Heart right ventricle (tissue), 16 donors: ENCODE measurements around the gene ZMIZ1. TPM values are rescaled to one million over a fixed set of nuclear protein-coding genes. Genes with fewer than 3 reads are reported as not detected.

Experiments used
- ATAC-seq, 8 donors: fragments of 200-7000 bp; cut with Tn5 transposase; one replicate each; pipeline ENCODE4 v1.9.1; 2020; ENCODE audit warnings: mild to moderate bottlenecking in 8 of 8, moderate library complexity in 8 of 8, moderate number of reproducible peaks in 1 of 8
- DNase-seq, 2 donors: peaks; one replicate each; pipeline ENCODE4 v3.0.0-alpha.2; 2020
- H3K27ac ChIP-seq, 10 donors: fragments of 200-600 bp; sonication (generic) in 2 of 10; one replicate each; pipeline versions ENCODE4 v1.5.0 to v1.8.0; 2020 to 2022; ENCODE audit warnings: mild to moderate bottlenecking in 3 of 10
- H3K27me3 ChIP-seq, 7 donors: fragments of 200-600 bp; one replicate each; pipeline ENCODE4 v1.8.0; 2021 to 2022; ENCODE audit warnings: mild to moderate bottlenecking in 2 of 7
- H3K36me3 ChIP-seq, 9 donors: fragments of 200-600 bp; sonication (generic) in 1 of 9; one replicate each; pipeline versions ENCODE4 v1.5.0 to v1.8.0; 2020 to 2022; ENCODE audit warnings: mild to moderate bottlenecking in 2 of 9
- H3K4me1 ChIP-seq, 9 donors: fragments of 200-600 bp; sonication (generic) in 1 of 9; one replicate each; pipeline versions ENCODE4 v1.5.0 to v1.8.0; 2020 to 2022; ENCODE audit warnings: mild to moderate bottlenecking in 4 of 9
- H3K4me3 ChIP-seq, 10 donors: fragments of 200-600 bp; sonication (generic) in 2 of 10; one replicate each; pipeline versions ENCODE4 v1.5.0 to v1.8.0; 2020 to 2022; ENCODE audit warnings: mild to moderate bottlenecking in 7 of 10, moderate library complexity in 2 of 10
- H3K9me3 ChIP-seq, 11 donors: fragments of 200-600 bp in 10 of 11; sonication (generic) in 2 of 11; one replicate each; pipeline versions ENCODE4 v1.5.0 to v1.8.0; 2013 to 2022; ENCODE audit warnings: mild to moderate bottlenecking in 2 of 11, control low read depth in 1 of 11, moderate library complexity in 1 of 11
- WGBS, 2 donors: extraction: QIAGEN DNeasy Blood & Tissue Kit; methylation state at CpG; one replicate each; pipeline ENCODE4 v1.1.7; 2013; ENCODE audit warnings: inconsistent platforms in 1 of 2; 5-methylcytosine and 5-hydroxymethylcytosine counted together
- intact Hi-C, 10 donors: fragments of 100-400 bp; cut with DNase I; formaldehyde crosslinking; loops; one replicate each; pipeline versions ENCODE4 v1.11.1 to v1.14.2; 2022
- polyA plus RNA-seq, 2 donors: library from polyadenylated mRNA; stranded (reverse); fragments of 200-250 nt; gene quantifications; one replicate each; pipeline ENCODE4 v1.2.3, GENCODE V29; 2013
- total RNA-seq, 10 donors: library from RNA; stranded (reverse); fragmentation: NEBNext Ultra II Directional in 3 of 10; extraction: Animal tissue kit (Norgen Biotek cat#: 25700) in 3 of 10; gene quantifications; one replicate each; pipeline versions ENCODE4 v1.2.1 to v1.2.4, GENCODE V29; 2021 to 2023
- TF ChIP-seq, protein P1 (sequence below), 9 donors: fragments of 200-600 bp; sonication (generic) in 2 of 9; IDR thresholded peaks; one replicate each; pipeline versions ENCODE4 v1.5.0 to v1.8.0; 2021 to 2022; ENCODE audit warnings: antibody characterized with exemption in 9 of 9, mild to moderate bottlenecking in 5 of 9, moderate library complexity in 1 of 9
- donor health status: Arrhythmogenic right ventricular cardiomyopathy.
- donor health status: ischemic (EF 13 %, LVEDD 7.1; RV severe dilation, severe dysfunction).
- donor health status: healthy with polysubstance abuse.
- donor health status: DM: no; HTN: yes; CAD: no.
- donor health status: DM: no; HTN: no; CAD: no.
- donor health status: ischemic (EF 25% LVEDD 6.9; RV normal size, moderate dysfunction).
- donor health status: ischemic (EF 25% LVEDD 5.7; RV mildly dilated, moderate dysfunction).
- donor health status: healthy.
- donor health status: DM: yes; HTN: yes; CAD: no.
- donor health status: Ischemic cardiomyopathy.
- donor health status: ischemic (EF 35%, LVEDD 5.7; RV mildly dilated, moderate dysfunction).
- donor health status: nonischemic (EF 11% LVEDD 7.7; RV severe dilation, severe dysfunction).
- donor health status: DM: yes; HTN: yes; CAD: no.
- donor health status: PGD.
- donor health status: ischemic (EF 29% LVEDD 5.4; RV normal size, mild dysfunction).
- donor health status: nonischemic (EF 23%, LVEDD 6.1; RV moderate dilation, normal function).

ZMIZ1 gene
- total and polyA plus RNA-seq, 12 donors, result 24.2 to 61.5 (median 49.8) TPM

- H3K9me3 ChIP-seq, result no peaks in the 10 kb centered on the region
- peaks cover 0 to 57% (median 0%) of the 10 kb centered on the region in 9 donors for H3K36me3 ChIP-seq
Measured at GRCh38 chr10:79235765-79236432, 167.1 kb downstream of the ZMIZ1 start.

DNA sequence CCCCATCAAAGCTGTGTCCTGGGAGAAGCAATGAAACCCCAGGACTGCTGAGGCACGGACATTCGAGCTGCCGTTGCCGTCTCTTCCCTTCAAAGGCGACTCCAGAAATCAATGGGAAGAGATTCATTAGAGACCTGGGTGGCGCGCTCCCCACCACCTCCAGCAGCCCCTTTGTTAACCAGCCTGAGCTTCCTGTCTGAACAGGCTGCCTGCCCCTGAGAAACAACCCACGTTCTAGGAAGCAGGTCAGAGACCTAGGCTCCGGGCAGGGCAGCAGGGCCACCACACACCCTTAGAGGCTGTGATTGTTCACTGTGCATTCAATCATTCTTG, 167.6 kb downstream of the ZMIZ1 start:
- Histone ChIP-seq H3K27me3 (no peaks in the 10 kb centered on the region), H3K36me3 (peaks cover 0 to 52% (median 0%) of the 10 kb centered on the region in 9 donors), H3K27ac (peak overlapping the region in 6 of 10 donors; percentile 1 to 95 (median 66)), H3K9me3 (no peaks in the 10 kb centered on the region), H3K4me1 (peaks cover 32 to 84% (median 68%) of the 10 kb centered on the region in 9 donors), H3K4me3 (no peak overlapping the region)
- 82 to 89% methylated on average over 9 of the region's 9 CpGs for WGBS, 2 donors
- intact Hi-C loops, result no loop called here
- ATAC-seq (peak in 1 of 8 donors; percentile 20), DNase-seq (no peak)
- TF ChIP-seq, protein P1, sequence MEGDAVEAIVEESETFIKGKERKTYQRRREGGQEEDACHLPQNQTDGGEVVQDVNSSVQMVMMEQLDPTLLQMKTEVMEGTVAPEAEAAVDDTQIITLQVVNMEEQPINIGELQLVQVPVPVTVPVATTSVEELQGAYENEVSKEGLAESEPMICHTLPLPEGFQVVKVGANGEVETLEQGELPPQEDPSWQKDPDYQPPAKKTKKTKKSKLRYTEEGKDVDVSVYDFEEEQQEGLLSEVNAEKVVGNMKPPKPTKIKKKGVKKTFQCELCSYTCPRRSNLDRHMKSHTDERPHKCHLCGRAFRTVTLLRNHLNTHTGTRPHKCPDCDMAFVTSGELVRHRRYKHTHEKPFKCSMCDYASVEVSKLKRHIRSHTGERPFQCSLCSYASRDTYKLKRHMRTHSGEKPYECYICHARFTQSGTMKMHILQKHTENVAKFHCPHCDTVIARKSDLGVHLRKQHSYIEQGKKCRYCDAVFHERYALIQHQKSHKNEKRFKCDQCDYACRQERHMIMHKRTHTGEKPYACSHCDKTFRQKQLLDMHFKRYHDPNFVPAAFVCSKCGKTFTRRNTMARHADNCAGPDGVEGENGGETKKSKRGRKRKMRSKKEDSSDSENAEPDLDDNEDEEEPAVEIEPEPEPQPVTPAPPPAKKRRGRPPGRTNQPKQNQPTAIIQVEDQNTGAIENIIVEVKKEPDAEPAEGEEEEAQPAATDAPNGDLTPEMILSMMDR (IDR thresholded peaks at IDR 0.05), result no peak

More at GRCh38 chr10:79235765-79236432, 167.1 kb downstream of the ZMIZ1 start:
- 82 to 87% methylated on average over 10 of the region's 10 CpGs for WGBS, 2 donors
- intact Hi-C loops, result no loop called here
- TF ChIP-seq, protein P1 (IDR thresholded peaks at IDR 0.05), result no peak
- Histone ChIP-seq H3K27me3 (no peaks in the 10 kb centered on the region), H3K4me3 (no peak overlapping the region), H3K27ac (peak overlapping the region in 5 of 10 donors; percentile 1 to 95 (median 64)), H3K4me1 (peaks cover 29 to 79% (median 63%) of the 10 kb centered on the region in 9 donors)
- ATAC-seq (no peak), DNase-seq (no peak)

DNA sequence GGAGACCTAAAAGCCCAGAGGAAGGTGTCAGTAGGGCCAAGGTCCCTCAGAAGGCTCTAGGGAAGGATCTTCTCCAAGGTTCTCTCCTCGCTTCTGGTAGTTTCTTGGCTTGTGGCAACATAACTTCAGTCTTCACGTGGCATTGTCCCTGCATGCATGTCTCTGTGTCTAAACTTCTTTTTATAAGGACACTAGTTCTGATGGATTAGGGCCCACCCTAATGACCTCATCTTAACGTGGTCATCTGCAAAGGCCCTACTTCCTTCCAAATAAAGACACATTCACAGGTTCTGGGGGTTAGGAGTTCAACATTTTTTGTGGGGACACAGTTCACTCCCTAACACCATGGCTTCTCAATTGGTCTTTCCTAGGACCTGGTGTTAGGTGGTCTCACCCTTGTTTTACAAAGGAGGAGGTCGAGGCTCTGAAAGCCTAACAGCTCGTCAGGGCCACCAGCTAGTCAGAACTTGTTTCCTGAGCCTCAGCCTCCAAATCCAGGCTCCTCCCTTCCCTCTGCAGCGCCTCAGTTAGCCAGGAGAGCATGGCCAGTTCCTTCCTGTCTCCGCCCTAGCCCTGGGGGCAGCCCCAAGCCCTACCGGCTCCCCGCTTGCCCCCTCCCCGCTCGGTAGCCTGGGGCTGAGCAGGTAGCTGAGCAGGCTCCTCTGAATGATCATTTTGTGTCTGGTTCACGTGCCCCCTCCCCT, 168.8 kb downstream of the ZMIZ1 start:
- Histone ChIP-seq H3K36me3 (peaks cover 0 to 42% (median 0%) of the 10 kb centered on the region in 9 donors), H3K27ac (peak overlapping the region in 9 of 10 donors; percentile 13 to 95 (median 69)), H3K4me3 (no peak overlapping the region), H3K9me3 (no peaks in the 10 kb centered on the region), H3K4me1 (peaks cover 39 to 96% (median 76%) of the 10 kb centered on the region in 9 donors), H3K27me3 (no peaks in the 10 kb centered on the region)
- intact Hi-C loops, result no loop called here
- 55 to 65% methylated on average over 12 of the region's 12 CpGs for WGBS, 2 donors
- ATAC-seq (peak in 1 of 8 donors; percentile 5), DNase-seq (no peak)
- TF ChIP-seq, protein P1 (IDR thresholded peaks at IDR 0.05), result no peak

DNA sequence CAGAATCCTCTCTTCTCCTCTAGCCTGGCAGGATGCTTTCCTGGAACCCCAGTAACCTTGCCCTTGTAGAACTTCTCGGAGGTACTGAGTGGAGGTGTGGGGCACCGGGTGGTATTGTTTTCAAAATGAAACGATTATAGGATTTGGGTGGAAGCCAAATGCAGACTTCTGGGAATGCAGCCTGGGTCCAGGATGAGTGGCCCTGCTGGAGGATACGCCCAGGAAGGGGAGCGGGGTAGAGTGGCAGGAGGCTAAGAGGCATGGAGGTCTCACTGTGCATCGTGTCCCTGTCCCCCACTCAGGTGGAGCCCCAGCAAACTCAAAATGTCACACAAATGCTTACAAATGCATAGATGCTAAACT, 169.4 kb downstream of the ZMIZ1 start:
- WGBS, 2 donors, result 44 to 57% methylated on average over 6 of the region's 6 CpGs
- TF ChIP-seq, protein P1 (IDR thresholded peaks at IDR 0.05), result no peak
- Histone ChIP-seq H3K4me1 (peaks cover 39 to 92% (median 76%) of the 10 kb centered on the region in 9 donors), H3K9me3 (no peaks in the 10 kb centered on the region), H3K4me3 (no peak overlapping the region), H3K27ac (peak overlapping the region in 9 of 10 donors; percentile 13 to 95 (median 69)), H3K36me3 (peaks cover 0 to 37% (median 0%) of the 10 kb centered on the region in 9 donors), H3K27me3 (no peaks in the 10 kb centered on the region)
- ATAC-seq (no peak), DNase-seq (no peak)
- intact Hi-C loops, result no loop called here
